Limb (tissue), 2 donors: ENCODE data around the gene KRTAP5-3.

Experiments used
- DNase-seq, 2 donors: peaks; one replicate each; pipeline ENCODE4 v3.0.0-alpha.2; 2016; ENCODE audit errors: extremely low spot score in 2 of 2

Gene KRTAP5-3

DNA sequence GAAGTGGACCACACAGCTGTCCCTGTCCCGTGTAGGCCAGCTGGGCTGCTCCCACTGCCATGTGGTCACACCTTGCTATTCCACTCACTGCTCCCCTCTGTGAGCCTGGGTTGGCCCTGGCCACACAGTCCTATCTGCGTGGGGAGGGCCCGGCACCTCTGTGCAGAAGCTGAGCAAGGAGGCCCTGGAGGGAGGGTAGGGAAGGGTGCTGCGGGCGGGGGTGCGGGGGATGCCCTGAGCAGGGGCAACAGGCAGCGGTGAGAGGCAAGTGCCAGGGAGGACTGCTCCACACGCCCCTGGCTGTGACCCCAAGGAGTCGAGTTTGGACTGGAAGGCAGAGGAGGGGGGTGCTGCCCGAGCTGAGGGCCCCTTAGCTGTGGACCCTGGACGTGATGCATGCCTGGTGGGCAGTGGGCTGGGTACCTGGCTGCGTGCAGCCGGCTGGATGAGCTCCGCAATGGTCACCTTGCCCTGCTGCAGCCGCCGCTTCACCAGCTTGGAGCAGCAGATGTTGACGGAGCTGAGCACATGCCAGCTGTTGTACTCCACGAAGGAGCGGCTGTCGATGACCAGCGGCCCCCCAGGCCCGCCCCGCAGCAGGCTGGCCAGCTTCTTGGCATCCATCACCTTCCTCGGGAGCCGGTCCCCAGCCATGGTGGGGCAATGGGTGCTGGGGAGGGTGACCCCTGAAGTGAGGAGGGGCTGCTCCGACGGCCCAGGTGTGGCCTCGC lies 42.9 kb downstream of the KRTAP5-3 start:
- DNase-seq = peak in 1 of 2 donors; percentile 35

DNA sequence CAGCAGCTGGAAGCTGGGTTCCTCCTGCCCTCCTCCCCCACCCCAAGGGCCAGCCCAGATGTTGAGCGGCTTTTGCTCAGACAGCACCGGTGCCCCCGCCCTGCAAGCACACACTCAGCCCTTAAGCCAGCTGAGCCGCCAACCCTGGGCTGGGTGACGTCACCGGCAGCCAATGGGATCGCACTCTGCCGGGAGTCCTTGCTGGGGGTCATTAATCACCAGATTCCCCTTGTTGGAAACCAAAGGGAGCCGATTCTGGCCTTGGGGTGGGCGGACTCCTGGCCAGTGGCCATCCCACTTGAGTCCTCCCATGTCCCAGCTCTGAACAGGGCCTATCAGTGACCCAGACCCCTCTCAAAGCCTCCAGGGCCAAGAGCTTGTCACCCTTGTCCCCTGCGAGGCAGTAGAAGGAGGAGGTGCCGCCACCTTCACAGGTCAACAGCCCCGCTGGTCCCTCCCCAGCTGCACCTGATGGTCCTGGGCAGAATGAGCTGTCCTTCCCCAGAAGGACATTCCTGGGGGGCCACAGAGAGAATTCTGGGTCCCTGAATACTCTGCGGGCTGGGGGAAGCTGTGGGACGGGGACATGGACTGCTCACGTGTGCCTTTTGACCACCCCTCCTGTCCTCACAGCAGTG lies 43.6 kb downstream of the KRTAP5-3 start:
- DNase-seq = peak; percentile 47 to 86

DNA sequence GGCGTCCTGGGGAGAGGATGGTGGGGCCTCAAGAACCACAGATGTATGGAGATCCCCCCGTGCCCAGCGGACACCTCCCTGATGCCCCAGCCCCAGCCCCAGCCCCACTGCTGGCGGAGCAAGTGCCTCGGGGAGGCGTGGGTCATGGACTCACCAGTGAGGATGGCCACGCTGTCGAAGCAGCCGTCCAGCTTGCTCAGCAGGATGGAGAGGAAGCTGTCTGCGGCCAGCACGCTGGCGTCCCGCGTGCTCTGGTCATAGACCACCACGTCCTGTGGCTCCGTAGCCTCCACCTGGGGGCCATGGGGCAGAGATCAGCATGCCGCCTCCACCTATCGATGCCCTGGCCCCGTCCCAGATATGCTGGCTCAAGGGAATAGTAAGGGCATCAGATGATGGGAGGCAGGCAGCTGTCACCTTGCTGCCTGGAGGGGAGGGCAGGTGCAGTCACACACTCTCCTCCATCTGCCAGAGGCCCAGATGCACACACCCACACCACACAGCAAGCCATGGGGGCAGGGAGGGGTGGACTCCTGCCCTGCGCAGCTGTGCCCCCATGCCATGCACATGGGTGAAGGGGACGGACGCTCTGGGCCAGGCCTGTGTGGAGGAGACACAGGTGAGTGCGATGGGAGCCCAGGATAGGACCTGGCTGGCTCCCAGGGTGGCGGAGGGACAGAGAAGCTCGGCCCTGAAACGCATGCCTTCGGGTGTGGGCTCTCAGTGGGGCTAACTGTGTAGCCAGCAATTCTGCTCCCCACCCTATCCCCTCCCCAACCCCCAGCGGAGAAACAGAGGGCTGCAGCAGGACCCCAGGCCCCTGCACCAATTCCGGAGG lies 44.3 kb downstream of the KRTAP5-3 start:
- no peak for DNase-seq

DNA sequence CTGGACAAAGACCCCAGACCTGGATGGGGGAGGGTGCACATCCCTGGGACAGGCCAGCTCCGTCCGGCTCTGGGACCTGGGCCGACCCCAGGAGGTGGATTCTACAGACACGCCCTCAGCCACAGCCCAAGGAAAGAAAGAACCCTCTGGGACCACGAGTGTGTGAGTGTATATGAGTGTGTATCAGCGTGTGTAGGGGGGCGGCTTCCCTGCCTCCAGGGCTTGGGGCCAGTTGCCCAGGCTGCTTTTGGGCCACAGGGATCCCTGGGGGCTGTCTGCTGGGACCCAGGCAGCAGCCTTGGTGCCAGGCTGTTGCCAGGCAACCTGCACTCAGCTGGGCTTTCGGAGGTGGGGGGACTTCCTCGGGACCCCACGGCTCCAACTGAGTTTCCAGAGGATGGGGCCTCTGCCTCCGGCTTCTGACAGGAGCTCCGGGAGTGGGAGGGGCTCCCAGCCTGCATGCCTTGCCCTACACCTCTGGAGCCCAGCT lies 45.1 kb downstream of the KRTAP5-3 start:
- peak in 1 of 2 donors; percentile 30 for DNase-seq

DNA sequence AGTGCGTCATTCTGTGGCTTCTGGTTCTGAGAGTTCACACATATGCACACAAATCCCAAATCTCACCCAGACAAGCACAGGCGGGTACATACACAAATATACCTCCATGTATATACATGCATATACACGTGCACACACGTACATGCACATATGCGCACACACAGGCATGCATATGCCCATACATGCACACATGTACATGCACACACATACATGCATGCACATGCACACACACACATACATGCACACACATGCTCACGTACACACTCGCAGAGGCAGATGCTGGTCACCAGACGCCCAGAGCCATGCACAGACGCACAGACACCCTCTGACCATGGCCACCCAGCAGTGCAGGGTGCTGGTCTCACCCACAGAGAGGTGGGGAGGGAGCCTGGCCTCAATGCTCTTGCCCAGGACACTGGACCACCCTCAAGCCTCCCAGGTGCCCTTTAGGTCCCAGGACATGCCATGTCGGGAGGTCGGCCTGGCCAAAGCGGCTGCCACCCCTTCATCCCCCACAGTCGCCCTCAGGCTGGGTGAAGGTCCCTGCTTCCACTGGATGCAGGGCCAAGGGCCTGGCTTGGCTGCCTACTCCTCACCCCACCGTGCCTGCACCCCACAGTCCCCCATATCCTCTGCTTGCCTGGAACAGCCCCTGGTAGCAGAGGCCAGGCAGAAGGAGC lies 45.7 kb downstream of the KRTAP5-3 start:
- no peak for DNase-seq

DNA sequence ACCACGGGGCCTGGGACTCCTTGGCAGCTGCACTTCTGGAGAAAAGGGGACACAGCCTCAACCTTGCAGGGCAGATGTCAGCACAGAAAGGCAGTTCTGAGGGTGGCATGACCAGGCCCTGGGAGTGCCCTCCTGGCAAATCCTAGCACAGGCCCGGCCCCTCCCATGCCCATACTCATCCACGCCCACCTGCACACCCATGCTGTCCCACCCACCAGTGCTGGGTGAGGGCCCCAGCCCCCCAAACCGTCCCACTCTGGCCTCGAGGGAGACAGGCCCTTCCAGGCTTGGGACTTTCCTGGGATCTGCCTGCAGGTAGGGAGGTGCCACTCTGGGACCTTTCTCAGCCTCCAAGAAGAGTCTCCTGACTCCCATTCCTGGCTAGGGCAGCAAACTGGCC lies 46.3 kb downstream of the KRTAP5-3 start:
- DNase-seq = no peak

DNA sequence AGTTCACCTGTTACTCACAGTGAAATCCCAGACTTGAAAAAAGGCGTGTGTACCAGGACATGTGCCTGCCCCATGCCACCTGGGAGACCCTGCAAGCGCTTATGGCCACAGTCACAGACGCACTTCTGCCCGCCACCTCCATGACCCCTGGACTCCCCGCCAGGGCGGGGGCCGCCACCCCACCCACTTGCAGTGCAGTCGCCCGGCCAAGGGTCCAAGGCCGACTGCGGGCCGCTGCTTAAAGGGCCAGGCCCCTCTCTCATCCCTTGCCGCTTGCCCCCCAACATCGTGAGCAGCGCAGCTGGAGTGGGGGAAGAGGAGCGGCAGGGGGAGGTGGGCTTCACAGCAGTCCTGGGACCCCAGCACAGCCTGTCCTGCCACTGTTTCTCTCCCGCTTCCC lies 47.0 kb downstream of the KRTAP5-3 start:
- DNase-seq = no peak

DNA sequence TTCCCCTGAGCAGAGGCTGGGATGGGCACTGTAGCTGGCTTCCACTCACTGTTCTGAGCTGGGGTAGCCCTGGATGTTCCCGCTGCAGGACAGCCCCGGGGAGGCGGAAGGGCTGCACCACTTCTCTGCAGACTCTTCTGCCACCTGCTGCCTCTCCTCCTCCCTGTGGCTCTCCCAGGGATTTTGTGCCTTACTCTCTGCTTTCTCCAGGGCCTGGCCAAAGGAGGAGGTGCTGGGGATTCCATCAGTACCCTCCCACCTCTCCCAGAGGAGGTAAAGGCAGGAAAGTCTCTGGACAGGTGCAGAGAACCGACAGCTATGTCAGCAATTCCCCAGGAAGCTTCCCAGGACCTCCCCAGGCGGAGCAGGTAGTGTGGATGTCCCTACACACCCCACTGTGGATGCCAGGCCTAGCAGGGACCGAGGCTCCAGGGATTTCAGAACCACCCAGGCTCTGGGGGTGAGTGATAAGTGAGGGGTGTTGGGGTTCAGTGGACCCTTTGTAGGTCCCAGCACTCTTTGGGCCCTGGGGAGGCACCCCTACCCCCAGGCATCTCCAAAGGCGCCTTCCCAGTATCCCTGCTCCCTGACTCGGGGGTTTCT lies 47.5 kb downstream of the KRTAP5-3 start:
- no peak for DNase-seq

DNA sequence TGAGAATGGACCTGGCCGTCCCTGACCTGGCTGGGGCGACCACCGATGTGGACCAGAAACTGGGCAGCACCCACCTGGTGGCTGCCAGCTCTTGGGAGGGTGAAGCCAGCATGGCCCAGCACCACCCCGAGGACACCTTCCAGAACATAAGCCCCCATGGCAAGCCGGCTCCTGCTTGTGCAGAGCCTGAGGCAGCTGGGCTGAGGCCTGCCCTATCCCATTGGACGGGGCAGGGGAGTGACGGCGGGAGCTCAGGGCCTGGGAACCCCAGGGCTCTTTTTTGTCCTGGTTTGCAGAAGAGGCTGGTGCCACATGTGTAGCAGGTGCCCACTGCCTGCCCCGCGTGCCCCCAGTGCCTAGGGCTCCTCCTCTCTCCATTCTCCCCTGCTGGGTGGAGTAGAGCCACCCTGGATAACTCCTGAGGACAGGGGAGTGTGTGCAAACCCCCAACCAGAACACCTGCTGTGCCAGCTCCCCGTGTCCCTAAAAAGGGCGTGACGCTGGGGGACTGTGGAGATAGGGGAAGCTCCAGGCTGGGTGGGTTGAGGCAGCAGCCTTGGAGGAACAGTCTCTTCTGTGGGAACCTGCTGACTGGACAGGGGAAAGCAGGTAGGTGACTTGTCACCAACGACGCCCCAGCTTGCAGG lies 48.1 kb downstream of the KRTAP5-3 start:
- no peak for DNase-seq

DNA sequence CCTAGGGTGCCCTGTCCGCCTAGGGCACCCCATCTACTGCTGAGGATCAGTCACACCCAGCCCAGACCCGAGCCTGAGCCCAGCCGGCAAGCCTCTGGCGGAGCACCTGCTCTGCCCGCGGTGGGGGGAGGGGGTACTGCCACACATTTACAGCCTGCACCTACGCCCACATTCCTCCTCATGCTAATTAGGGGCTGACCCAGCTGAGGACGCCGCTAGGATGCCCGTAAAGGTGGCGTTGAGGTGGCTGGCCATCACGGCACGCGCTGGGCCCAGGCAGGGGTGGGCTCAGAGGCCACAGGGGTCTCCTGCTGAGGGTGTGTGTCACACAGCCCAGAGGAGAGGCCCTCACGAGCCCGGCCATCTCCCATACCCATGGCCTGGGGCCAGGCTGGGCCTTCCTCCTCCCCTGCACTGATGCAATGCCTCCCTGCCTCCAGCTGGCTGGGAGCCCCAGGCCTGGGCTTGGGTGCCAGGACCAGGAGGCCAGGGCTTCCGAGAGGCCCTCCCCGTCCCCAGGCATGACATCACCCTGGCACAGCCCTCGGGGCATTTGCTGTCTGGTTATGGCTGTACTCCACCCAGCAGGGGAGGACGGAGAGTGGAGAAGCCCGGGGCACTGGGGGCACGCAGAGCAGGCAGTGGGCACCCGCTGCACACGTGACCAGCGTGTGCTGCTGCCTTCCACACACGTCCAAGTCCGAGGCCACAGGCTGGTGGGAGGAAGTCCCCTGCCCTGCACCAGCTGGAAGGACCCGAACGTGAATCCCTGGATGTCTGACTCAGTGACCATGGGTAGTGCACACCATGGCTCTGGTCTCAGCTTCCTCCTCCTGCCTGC lies 48.9 kb downstream of the KRTAP5-3 start:
- peak in 1 of 2 donors; percentile 63 for DNase-seq

DNA sequence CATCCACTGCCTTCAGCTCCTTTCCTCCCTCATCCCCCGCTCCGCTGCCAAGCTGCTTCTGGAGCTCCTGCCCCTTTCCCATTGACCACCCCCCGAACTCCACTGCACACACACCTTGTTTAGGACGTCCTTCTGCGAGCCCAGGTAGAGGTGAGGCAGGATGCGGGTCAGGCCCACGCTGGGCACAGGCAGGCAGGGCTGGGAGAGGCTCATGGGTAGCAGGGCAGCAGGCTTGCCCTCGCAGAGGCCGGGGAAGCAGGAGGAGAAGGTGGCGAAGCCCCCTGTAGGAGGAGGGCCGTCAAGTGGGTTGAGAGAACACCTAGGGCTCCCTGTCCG lies 49.5 kb downstream of the KRTAP5-3 start:
- no peak for DNase-seq

DNA sequence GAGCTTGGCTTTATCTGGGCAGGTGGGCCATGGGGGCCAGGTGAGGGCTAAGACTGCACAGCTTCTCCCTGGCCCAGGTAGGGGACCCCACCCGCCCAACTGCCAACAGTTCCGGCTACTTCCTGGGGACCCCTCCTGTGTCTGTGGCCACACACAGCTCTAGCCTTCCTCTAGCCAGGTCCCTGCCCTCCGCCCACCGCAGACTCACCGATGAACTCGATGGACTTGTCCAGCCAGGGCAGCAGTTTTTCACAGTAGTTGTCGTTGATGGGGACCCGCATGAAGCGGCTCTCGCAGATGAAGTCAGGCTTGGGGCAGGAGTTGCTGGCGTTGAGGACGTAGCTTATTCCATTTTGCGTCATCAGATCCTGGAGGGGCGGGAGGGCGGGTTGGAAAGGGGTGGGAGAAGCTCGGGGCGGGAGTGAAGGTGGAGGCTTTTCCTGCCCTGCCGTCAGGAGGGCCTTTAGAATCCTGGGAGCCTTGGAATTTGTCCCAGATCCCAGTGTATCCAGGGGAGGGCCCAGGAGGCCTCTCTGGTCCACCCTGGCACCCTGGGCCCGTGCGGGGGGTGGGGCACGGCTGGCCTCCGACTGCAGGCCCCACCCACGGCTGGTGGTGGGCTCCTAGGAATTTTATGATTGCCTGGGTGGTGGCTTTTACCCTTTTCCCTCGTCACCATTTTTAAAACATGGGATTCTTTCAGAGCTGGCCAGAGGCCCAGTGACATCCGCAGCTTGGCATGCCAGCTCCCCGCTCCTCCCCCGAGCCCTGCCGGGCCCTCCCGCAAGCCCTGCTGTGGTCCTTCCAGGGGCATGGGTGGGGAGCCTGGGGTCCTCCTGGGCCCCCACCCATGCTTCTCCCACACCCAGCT lies 50.1 kb downstream of the KRTAP5-3 start:
- peak in 1 of 2 donors; percentile 61 for DNase-seq
